CD4-positive, alpha-beta T cell treated with Interleukin-21 for 1 hour (primary cell): ENCODE results near the gene PDAP1.
"Not testable (repeated sequence)": the region's sequence is repeated elsewhere in the genome, so short reads cannot be mapped to it uniquely, and the experiment has no call there.

Experiments
- DNase-seq: peaks from one replicate; pipeline ENCODE4 v3.0.0-alpha.2; 2020

The PDAP1 gene

DNA sequence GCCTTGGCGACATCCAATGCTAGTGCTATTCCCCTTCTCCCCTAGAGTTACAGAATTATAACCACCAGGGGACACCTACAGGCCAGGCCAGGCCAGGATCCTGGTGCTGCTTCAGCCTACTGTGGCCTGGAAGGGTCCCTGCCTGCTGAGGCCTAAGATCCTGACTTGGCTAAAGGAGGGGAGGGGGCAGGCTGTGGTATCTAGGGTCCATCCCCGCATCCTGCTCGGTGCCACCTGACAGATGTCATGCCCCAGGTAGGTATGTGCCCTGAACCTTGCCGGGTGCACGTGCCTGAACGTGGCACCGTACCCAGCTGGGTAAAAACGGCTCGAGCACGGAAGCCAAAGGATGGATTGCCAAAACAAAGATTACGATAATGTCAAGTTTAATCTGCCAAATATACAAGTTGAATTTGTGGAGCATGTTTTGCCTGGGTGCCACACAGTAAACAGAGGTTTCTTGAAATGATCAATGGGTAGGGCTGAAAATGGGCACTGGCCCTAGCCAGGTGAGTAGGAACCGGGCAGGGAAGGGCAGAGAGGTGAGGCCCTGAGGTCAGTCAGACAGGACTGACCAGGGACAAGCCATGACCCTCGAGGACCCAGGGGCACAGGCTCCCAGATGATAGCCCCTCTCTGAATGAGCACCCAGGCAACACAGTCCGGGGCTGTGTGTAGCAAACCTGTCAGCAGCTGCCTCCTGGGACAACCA is 12.6 kb downstream of the PDAP1 start:
- no peak for DNase-seq

DNA sequence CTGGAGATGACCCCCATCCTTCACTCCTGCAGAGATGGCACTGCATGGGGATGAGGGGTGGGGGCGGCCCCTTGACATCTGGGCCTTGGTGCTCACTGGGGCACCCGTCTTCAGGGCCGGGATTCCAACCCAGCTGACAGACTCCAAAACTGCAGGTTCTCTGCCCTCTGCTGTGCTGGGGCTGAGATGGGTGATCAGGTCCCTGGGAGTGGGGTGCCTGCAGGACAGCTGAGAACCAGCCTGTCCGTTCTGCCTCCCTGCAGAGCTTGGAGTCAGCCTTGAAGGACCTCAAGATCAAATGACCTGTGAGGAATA is 14.3 kb downstream of the PDAP1 start:
- DNase-seq, result no peak

DNA sequence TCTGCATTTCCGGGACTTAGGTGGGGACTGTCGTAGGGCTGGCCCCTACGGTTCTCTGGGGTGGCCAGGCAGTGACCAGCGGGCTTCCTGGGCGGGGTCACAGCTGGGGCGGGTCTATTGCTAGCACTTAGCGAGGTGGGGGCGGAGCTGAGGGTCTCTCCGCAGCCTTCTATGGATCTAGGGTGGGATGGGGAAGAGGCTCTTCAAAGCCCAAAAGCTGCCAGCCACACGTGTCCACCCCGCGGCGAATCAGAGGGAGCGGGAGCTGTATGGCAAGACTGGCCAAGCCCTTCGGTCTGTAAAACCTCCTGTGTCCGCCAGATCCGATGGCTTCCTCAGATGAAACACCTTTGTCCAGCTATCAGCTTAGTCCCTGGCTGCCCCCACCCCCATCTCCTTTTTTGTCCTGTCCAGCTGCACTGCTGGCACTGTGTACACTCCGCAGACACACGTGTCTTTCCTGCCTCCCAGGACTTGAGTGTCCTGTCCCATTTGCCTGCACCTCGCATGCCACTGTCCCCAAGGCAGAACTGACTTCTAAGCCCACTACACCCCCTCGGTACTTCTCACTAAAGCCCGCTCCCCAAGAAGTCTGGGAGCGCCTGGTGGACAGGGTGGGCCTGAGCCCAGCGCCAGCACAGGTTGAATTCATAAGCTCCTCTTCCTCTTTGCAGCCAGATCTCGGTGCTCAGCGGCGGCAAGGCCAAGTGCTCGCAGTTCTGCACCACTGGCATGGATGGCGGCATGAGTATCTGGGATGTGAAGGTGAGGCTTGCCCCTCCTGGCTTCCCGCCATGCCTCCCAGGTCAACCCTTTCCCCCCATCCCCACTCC is 14.8 kb downstream of the PDAP1 start:
- DNase-seq, result no peak

DNA sequence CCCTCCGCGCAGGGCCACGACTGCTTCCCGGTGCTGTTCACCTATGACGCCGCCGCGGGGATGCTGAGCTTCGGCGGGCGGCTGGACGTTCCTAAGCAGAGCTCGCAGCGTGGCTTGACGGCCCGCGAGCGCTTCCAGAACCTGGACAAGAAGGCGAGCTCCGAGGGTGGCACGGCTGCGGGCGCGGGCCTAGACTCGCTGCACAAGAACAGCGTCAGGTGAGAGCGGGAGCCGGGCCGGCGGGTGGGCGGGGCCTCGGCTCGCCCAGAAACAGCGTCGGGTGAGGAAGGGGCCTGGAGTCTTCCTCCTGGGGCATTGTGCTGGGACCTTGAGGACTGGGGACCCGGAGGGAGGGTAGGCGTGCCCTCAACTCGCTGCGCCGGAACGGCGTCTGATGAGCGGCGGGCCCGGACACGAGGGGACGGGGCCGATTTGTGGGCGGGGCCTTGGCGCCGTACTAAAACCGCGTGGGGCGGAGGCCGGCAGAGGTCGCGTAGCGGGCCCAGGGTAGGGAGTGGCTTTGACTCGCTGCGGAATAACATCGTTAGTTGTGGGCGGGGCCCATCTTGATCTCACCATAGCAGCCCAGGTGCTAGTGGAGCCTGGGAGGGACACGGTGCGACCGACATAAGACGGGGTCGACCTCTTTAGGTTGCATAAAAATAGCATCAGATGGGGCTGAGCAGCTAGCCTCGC is 15.6 kb downstream of the PDAP1 start:
- peak; percentile 90 for DNase-seq

DNA sequence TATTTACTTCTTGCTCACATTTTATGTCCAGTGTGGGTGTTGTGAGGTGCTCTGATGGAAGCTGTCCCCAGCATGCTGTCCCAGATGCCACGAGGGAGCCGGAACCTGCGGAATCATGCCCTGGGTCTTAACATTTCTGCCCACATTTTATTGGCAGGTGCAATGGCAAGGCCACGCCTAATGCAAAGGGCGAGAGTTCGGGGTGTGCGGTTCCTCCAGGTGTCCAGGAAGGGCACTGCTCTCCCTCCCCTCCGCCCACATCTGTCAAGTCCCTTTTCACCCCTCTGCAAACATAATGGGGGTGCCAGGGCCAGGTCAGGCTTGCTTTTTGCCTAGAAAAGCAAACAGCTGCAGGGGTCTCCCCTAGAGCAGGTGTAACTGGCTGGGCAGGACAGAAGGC is 16.4 kb downstream of the PDAP1 start:
- DNase-seq, result no peak

DNA sequence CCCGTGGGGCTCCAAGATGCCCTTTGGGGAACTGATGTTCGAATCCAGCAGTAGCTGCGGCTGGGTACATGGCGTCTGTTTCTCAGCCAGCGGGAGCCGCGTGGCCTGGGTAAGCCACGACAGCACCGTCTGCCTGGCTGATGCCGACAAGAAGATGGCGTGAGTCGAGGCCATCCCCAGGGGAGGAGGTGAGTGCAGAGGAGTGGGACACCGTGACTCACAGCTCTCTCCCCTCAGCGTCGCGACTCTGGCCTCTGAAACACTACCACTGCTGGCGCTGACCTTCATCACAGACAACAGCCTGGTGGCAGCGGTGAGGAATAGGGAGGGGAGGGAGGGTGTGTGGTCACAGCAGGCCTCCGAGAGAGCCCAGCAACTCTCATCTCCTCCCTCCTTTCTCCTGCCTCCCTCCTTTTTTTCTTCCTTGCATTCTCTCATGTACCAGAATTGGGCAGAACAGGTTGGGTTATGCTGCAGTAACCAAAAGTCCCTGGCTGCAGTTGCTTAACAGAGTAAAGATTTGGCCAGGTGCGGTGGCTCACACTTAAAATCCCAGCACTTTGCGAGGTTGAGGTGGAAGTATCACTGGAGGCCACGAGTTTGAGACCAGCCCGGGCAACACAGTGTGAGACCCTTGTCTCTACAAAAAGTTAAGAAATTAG is 17.3 kb downstream of the PDAP1 start:
- DNase-seq, result no peak

DNA sequence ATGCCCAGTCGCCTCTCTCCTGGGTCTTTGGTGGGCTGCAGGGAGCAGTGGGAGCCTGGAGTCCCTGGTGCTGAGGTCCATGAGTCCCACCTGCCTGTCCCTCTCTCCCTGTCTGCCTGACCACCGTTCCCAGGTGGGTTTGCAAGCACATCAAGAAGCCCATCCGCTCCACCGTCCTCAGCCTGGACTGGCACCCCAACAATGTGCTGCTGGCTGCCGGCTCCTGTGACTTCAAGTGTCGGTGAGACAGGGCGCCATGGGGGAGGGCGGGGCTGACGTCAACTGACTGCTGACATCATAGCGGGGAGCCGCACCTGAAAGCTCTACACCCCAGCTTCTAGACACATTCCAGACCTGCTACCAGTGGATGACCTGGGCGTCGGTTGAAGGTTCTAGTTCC is 18.6 kb downstream of the PDAP1 start:
- no peak for DNase-seq

DNA sequence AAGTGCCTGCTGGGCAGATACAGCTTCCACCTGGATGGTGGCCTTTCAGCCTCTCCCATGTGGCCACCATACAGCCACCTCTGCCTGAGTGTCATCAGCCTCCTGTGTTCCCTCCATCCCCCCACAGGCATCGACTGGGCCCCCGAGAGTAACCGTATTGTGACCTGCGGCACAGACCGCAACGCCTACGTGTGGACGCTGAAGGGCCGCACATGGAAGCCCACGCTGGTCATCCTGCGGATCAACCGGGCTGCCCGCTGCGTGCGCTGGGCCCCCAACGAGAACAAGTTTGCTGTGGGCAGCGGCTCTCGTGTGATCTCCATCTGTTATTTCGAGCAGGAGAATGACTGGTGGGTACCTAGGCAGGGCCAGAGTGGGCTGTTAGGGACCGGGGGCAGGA is 20.5 kb downstream of the PDAP1 start:
- DNase-seq, result no peak

DNA sequence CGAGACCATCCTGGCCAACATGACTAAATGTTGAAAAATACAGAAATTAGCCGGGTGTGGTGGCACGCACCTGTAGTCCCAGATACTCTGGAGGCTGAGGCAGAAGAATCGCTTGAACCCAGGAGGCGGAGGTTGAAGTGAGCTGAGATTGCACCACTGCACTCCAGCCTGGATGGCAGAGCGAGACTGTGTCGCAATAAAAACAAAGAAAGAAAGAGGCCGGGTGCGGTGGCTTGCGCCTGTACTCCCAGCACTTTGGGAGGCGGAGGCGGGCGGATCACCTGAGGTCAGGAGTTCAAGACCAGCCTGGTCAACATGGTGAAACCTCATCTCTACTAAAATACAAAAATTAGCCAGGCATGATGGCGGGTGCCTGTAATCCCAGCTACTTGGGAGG is 21.2 kb downstream of the PDAP1 start:
- DNase-seq, result not testable (repeated sequence)

DNA sequence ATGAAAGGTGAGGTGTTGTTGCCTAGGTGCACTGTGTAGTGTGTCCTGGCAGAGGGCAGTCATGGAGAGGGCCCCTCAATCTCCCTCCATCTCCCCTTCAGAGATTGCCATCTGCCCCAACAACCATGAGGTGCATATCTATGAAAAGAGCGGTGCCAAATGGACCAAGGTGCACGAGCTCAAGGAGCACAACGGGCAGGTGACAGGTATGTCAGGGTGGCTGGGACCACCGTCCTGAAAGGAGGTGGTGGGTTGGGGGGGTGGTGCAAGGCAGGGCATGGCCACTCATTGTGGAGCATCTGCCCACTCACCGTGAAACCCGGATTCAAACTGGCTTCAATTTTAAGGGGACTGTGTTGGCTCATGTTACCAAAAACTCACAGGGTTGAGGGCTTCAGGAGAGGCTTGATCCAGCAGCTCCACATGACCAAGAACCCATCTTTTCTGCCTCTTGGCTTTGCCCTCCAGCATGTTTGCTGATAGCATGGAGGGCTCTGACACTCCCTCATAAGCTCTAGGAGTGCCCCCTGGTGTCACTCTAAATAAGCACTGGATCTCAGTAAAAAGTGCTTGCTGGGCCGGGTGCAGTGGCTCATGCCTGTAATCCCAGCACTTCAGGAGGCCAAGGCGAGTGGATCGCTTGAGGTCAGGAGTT is 21.7 kb downstream of the PDAP1 start:
- peak; percentile 66 for DNase-seq

DNA sequence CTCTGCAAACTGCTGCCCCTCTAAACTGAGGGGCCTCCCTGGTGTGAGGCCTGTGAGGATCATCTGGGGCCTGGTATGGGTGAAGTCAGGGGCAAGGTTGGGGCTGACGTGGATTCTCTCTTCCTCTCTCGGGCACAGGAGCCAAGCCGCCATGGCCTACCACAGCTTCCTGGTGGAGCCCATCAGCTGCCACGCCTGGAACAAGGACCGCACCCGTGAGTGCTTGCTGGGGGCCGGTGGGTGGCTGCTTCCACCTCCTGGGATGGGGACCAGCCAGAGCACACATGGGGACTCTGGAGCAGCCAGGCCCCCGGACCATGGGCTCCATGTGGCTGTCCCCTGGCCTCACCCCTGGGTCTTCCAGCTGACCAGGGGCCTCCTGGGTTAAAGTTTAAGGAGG is 22.8 kb downstream of the PDAP1 start:
- no peak for DNase-seq

DNA sequence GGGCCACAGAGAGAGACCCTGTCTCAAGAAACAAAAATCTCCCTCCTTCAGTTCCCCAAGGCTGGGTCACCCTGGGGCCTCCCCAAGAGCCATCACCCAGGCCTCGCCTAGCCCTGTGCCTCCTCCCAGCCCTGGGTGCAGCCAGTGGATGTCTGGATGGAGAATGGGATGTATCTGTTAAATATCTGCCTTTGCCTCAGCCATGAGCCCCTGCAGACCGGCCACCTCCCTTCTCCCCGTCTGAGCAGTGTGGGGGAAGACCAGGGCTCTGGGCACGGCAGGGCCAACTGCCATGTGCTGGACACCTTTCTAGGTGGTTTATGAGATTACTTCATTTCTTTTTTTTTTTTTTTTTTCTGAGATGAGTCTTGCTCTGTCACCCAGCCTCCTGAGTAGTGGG is 23.9 kb downstream of the PDAP1 start:
- no peak for DNase-seq

DNA sequence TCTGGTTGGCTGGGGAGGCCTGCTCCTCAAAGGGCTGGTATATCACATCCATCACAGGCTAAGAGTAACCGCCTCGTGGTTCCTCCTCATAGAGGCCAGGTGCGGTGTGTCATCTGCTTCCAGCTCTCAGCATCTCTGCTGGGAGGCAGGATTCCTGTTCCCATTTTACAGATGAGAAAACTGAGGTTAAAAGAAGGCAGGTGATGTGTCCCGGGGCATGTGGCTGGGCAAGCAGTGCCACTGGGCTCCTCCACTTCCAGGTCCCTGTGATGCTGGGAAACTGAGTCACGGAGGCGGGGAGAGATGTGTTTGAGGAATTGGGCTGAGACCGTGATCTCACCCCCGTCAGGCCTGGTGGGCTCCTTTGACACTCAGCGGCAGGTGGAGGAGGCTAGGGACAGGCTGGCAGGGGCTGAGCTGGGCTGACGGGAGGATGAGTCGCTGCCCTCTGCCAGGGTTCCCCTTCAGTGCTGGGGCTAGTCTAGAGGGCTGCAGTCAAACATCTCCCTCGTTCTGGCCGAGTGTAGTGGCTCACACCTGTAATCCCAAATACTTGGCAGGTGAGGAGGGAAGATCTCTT is 24.5 kb downstream of the PDAP1 start:
- DNase-seq, result no peak

DNA sequence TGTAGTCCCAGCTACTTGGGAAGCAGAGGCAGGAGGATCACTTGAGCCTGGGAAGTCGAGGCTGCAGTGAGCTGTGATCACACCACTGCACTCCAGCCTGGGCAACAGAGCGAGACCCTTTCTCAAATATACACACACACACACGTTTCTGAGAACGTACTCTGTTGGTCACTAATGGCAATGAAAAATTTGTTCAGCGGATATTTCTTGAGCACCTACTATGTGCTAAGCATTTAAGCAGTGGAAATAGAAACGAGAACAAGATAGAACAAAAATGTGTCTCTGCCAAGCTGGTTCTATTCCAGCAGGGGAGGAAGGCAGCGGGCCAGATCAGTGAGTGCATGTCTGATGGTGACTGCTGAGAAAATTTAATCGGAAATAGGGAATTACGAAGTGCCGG is 25.2 kb downstream of the PDAP1 start:
- DNase-seq, result no peak

DNA sequence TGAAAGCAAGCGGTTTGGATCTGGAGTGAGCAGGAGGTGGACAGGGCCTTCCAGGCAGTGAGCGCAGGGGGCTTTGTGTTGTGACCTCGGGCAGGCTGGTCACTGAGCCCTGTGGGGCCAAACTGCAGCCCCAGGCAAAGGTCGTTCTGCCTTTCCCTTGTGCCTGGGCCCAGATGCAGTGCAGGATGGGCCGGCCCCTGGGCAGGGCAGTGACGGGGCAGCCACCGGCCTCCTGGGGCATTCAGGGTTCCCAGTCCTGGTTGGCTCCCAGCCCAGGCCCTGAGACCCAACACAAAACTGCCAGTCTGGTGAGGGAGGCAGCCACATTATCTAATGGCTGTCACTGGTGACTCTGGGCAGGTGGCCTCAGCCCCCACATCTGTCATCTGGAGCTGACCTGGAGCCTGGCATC is 26.7 kb downstream of the PDAP1 start:
- DNase-seq, result no peak

DNA sequence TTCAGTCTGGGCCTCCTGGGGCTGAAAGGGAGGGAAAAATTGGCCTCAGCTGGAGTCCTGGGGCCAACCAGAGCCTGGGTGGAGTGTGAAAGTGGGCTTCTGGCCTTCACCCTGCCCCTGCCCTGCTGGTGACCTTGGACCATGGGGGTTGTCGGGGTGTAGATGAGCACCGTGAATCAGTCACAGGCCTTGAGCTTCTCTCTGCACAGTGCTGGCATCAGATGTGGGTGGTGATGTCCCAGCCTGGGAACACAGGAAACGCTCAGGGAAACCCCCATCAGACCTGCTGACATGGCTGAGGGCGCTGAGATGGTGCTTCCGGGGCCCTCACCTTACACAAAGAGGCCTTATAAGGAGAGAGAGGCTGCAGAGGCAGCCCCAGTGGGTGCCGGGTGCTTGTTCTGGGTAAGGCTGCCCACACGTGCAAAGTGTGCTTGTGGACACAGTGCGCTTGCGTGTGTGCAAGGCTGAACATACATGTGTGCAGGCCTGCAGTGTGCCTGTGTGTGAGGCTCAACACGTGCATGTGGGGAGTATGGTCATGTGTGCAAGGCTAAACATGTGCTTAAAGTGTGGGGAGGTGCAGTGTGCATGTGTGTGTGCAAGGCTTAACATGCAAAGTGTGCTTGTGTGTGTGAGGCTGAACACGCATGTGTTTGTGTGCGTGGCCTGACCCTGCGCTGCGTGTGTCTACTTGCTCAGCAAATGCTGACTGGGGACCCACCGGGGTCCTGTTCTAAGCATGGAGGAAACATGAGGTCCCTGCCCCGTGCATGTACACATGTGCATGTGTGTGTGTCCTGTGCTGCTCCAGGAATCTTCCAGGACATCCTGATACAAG is 27.4 kb downstream of the PDAP1 start:
- peak; percentile 96 for DNase-seq

DNA sequence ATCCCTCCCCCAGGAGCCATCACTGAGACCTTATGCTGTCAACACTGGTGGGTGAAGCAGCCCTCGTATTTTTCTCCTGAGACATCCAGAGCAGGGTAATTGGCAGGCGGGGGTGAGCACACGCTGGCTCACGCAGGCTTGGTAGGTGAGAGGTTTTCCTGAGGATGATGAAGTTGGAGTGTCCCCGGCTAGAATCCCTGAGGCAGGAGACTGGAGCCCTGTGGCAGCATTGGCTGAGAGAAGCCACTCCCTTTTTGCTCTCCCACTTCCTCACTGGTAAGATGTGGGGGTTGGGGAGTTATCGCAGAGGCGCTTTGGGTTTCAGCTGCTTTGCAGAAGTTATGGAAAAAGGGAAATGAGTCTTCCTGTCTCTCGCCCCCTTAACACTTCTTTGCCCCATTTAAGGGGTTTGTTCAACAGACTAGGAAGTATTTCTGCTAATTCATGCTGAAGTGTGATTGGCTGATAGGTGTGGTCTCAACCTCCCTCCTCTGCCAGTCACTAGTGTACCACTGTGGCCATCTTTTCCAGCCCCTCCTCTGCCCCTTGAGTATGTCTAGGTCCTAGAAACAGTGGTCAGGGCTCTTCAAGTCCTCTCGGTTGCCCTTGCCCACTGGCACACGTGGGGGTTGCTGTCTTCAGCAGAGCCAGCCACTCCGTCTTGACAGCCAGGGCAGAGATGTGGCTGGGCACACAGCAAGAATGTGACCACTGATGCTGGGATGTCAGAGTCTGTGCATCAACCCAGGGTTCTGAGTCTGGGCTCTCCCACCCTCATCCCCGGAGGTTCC is 28.2 kb downstream of the PDAP1 start:
- DNase-seq, result peak; percentile 66

DNA sequence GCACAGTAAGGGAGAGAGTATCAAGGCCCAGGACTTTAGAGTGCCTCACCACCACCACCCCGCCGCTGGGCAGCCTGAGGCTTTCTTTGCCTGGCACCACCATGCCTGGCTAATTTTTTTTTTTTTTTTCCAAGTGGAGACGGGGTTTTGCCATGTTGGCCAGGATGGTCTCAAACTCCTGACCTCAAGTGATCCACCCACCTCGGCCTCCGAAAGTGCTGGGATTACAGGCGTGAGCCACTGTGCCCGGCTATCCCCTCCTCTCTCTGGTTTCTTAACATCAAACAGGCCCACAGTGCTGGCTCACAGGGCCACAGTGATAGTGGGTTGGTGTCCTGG is 28.7 kb downstream of the PDAP1 start:
- DNase-seq, result not testable (repeated sequence)

DNA sequence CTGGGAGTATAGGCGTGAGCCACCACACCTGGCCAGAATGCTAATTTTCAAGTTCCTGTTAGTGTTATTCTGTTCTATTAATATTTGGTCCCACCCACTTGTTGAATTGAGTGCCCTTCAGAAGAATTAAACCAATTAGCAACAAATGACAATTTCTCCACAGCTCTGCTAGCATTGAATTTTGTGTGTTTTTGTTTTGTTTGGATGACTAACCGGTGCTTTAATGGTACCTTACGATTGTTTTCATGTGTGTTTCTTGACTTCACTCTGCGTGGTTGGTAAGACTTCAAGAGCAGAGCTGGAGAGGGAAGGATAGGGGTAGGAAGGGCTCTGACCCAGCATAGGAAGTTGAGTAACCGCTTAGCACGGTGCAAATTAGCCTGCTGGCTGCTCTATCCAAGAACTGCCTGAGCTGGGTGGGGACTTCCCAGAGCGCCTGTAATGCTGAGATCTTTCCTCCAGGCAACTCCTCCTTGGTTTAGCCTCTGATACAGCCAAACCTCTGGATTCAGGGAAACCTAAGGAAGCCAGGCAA is 29.3 kb downstream of the PDAP1 start:
- DNase-seq, result peak; percentile 73

DNA sequence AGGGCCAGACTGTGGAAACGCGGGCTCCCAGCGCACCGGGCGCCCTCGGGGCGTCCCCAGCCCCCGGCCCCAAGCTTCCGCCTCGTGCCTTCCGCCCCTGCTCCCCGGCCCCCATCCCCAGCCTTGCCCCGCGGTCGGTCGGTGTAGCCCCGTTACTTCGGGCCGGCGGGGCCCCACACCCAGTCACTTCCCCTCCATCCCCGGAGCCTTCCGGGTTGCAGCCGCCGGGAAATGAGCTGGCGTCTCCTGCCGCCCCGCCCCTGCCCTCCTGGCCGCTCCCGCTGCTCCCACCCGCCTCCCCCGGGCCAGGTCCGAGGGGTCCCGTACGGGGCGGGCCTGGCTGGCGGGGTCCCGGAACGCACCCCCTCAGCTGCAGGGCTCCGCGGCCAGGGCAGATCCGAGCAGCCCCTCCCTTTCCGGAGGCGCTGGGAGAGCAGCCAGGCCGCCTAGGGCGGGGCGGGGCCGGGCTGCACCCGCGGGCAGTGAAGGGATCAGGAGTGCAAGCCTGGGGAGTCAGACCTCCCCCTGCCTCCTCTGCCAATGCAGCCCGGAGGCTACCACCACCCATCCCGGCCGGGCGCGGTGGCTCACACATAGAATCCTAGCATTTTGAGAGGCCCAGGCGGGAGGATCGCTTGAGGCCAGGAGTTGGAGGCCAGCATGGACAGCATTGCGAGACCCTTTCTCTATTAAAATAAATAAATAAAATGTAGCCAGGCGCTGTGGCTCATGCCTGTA is 33.2 kb downstream of the PDAP1 start:
- DNase-seq, result peak; percentile 76
